GM13977 (cell line): ENCODE data around the gene RER1.
"Not testable (repeated sequence)": the region's sequence is repeated elsewhere in the genome, so short reads cannot be mapped to it uniquely, and the experiment has no call there.

Experiments
- DNase-seq: peaks from one replicate; pipeline ENCODE4 v3.0.0; 2012; ENCODE audit warnings: low spot score
- in situ Hi-C: fragments of 300-500 bp; cut with MboI; formaldehyde crosslinking; loops from one replicate; pipeline ENCODE4 v1.12.0; 2022; ENCODE audit warnings: low sequenced_read_pairs, low pct_unique_long_range_greater_than_20kb, mixed read lengths, inconsistent platforms; ENCODE audit not compliant: unreplicated experiment
- TF ChIP-seq, protein P1 (sequence below): IDR thresholded peaks from 2 replicates; pipeline ENCODE4 v1.5.1; 2012; ENCODE audit warnings: mild to moderate bottlenecking, control low read depth; ENCODE audit not compliant: insufficient read depth; ENCODE audit errors: extremely low read depth, missing control alignments

RER1 gene

DNA sequence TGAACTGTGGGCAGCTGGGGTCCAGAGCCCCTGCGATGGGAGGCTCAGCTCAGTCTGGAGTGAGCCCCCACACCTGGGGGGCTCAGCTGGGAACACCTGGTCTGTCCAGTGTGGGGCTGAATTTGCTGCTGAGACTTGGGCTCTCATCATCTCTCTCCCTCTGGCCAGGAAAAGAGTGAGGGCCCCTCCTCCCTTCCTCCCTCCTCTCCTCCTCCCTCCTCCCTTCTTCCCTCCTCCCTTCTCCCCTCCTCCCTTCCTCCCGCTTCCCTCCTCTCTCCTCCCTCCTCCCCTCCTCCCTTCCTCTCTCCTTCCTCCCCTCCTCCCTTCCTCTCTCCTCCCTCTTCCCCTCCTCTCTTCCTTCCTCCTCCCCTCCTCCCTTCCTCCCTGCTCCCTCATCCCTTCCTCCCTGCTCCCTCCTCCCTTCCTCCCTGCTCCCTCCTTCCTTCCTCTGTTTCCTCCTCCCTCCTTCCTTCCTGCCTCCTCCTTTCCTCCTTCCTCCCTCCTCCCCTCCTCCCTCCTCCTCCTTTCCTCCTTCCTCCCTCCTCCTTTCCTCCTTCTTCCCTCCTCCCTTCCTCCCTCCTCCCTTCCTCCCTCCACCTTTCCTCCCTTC, 44.2 kb downstream of the RER1 start:
- no peak for DNase-seq
- TF ChIP-seq, protein P1, sequence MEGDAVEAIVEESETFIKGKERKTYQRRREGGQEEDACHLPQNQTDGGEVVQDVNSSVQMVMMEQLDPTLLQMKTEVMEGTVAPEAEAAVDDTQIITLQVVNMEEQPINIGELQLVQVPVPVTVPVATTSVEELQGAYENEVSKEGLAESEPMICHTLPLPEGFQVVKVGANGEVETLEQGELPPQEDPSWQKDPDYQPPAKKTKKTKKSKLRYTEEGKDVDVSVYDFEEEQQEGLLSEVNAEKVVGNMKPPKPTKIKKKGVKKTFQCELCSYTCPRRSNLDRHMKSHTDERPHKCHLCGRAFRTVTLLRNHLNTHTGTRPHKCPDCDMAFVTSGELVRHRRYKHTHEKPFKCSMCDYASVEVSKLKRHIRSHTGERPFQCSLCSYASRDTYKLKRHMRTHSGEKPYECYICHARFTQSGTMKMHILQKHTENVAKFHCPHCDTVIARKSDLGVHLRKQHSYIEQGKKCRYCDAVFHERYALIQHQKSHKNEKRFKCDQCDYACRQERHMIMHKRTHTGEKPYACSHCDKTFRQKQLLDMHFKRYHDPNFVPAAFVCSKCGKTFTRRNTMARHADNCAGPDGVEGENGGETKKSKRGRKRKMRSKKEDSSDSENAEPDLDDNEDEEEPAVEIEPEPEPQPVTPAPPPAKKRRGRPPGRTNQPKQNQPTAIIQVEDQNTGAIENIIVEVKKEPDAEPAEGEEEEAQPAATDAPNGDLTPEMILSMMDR = no peak
- in situ Hi-C loops = no loop called here

DNA sequence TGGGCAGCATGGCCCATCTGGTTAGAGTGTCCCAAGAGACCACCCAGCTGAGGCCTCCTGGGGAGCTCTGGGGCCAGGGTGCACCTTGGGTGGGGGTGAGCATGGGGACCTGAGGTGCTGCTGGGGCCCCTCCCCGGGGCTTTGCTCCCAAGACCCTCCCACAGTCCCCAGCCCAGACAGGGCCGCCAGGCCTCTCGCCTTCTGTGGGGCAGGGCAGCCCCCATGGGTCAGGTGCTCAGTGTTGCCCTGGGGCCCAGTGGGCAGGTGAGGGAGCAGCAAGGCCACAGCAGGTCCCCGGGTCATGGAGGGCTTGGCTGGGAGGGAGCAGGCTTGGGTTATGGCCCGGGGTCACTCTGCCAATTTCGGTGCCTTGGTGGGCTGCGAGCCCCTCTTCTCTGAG, 45.2 kb downstream of the RER1 start:
- in situ Hi-C loops = no loop called here
- DNase-seq = no peak
- TF ChIP-seq, protein P1 = no peak

DNA sequence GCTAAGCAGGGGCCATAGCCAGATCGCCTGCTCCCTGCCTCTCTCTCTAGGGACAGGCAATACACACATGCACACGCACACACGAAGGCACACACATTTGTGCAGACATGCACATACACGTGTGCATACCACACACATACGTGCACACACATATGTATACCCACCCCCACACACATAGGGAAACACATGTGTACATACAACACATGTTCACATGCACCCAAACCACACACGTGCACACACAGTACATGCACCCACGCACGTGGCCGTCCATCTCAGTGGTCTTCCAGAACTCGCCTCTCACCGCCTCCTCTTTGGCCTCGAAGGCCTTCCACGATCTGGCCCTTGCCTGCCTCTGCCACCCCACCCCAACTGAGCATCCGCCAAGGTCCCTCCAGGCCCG, 46.0 kb downstream of the RER1 start:
- TF ChIP-seq, protein P1 = no peak
- no peak for DNase-seq
- in situ Hi-C loops = no loop called here

DNA sequence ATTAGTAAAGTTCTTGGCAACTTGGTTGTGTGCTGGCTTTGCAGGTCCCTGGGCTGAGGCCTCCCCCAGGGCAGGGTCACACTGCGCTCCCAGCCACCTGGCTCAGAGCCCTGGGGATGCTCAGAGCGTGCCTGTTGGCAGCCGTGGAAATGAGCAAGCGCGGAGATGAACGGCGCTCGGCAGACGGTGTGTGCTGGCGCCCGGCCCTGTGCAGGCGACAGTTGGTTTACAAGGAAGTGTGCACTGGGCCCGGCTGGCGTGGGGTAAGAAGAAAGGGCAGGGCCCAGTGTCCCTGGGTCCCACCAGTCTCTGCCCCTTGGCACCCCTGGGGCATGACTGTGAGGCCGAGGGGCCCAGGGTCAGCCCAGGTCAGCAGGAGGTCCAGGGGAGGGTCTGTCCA, 46.4 kb downstream of the RER1 start:
- in situ Hi-C loops = no loop called here
- no peak for DNase-seq
- TF ChIP-seq, protein P1 = no peak

DNA sequence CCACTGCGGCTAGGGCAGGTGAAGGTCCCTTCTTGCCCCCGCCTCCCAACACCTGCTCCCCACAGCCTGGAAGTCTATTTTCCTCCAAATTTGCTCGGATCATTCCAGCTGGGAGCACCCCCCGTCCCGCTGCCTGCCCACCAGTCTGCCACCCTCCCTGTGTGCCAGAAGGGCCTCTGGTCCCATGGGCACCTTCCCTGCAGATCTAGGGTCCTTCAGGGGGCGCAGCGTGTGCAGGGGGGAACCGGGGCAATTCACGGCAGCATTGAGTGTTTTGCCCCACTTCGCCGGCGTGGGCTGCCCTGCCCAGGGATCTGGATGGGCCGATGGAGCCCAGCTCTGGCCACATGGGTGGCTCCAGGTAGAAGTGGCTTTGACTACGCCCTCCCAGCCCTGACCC, 47.0 kb downstream of the RER1 start:
- no peak for DNase-seq
- in situ Hi-C loops = no loop called here
- TF ChIP-seq, protein P1 = no peak

DNA sequence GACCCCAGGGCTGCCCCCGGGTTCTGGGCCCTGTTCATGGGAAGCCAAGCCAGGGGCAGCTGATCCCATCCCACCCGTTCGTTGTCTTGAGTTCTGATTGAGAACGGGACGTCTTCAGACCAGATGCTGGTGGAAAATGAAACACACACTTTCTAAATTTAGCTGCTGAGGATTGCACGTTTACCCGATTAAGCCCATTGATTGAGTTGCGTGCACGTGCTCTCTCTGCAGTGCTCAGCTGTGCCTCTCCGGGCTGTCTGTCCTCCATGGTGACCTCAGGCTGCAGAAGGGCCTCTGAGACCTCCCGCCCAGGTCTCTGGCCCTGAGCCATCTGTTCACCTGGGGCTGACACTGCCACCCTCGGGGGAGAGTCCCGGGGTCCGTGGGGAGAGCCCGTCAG, 47.7 kb downstream of the RER1 start:
- TF ChIP-seq, protein P1 = no peak

DNA sequence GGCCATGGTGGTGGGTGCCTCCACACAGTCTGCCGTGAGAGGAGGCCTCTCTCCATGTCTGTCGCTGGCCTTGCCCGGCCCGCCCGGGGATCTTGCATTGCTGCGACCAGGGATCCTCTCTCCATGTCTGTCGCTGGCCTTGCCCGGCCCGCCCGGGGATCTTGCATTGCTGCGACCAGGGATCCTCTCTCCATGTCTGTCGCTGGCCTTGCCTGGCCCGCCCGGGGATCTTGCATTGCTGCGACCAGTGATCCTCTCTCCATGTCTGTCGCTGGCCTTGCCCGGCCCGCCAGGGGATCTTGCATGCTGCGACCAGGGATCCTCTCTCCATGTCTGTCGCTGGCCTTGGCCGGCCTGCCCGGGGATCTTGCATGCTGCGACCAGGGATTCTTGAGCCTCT, 48.7 kb downstream of the RER1 start:
- DNase-seq, in situ Hi-C loops: not testable (repeated sequence)

More for the DNA sequence above, 47.7 kb downstream of the RER1 start:
- in situ Hi-C loops = no loop called here
- no peak for DNase-seq
